SU-DHL-6 (cell line): ENCODE measurements around the gene SKP1.

Source experiments
- EZH2phosphoT487 ChIP-seq: fragments of 200-600 bp; sonication (generic), shearing (Covaris generic); conservative IDR thresholded peaks from 2 replicates; pipeline ENCODE4 v1.6.1; 2018; ENCODE audit warnings: mild to moderate bottlenecking, antibody characterized with exemption, low read length, moderate library complexity, mixed read lengths
- TF ChIP-seq, protein P1 (sequence below): fragments of 200-600 bp; sonication (generic); IDR thresholded peaks from one replicate; pipeline ENCODE4 v1.5.1; 2017; ENCODE audit warnings: antibody characterized with exemption, mild to moderate bottlenecking, low read length, moderate library complexity; ENCODE audit not compliant: insufficient read depth, poor library complexity, severe bottlenecking

DNA sequence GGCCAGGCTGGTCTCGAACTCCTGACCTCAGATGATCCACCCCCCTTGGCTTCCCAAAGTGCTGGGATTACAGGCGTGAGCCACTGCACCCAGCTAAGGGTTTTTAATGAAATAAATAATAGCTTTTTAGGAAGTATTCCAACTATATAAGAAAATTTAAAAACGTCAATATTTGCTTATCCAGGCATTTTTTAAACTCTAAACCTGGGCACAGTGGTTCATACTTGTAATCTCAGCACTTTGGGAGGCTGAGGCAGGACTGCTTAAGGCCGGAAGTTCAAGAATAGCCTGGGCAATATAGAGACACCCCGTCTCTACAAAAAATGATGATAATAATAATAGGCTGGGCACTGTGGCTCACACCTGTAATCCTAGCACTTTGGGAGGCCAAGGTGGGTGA is 14.2 kb downstream of the SKP1 start:
- TF ChIP-seq, protein P1, sequence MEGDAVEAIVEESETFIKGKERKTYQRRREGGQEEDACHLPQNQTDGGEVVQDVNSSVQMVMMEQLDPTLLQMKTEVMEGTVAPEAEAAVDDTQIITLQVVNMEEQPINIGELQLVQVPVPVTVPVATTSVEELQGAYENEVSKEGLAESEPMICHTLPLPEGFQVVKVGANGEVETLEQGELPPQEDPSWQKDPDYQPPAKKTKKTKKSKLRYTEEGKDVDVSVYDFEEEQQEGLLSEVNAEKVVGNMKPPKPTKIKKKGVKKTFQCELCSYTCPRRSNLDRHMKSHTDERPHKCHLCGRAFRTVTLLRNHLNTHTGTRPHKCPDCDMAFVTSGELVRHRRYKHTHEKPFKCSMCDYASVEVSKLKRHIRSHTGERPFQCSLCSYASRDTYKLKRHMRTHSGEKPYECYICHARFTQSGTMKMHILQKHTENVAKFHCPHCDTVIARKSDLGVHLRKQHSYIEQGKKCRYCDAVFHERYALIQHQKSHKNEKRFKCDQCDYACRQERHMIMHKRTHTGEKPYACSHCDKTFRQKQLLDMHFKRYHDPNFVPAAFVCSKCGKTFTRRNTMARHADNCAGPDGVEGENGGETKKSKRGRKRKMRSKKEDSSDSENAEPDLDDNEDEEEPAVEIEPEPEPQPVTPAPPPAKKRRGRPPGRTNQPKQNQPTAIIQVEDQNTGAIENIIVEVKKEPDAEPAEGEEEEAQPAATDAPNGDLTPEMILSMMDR = no peak
- TF ChIP-seq EZH2phosphoT487 = no peak
